Thyroid gland (tissue), 4 donors: ENCODE results near the gene WNT5B.

Experiments
- POLR2A ChIP-seq, 2 donors: fragments of 450-650 bp; IDR thresholded peaks; one replicate each; pipeline ENCODE4 v1.6.1; 2017; ENCODE audit warnings: antibody characterized with exemption in 2 of 2, mild to moderate bottlenecking in 2 of 2, moderate library complexity in 1 of 2
- TF ChIP-seq, protein P1 (sequence below), 6 experiments: fragments of 200-600 bp in 3 of 6; fragments of 450-650 bp in 3 of 6; sonication (generic) in 3 of 6; IDR thresholded peaks; one replicate each; pipeline ENCODE4 v1.5.1; 2016 to 2019; ENCODE audit warnings: antibody characterized with exemption in 6 of 6, mild to moderate bottlenecking in 2 of 6, inconsistent platforms in 1 of 6, moderate library complexity in 1 of 6

DNA sequence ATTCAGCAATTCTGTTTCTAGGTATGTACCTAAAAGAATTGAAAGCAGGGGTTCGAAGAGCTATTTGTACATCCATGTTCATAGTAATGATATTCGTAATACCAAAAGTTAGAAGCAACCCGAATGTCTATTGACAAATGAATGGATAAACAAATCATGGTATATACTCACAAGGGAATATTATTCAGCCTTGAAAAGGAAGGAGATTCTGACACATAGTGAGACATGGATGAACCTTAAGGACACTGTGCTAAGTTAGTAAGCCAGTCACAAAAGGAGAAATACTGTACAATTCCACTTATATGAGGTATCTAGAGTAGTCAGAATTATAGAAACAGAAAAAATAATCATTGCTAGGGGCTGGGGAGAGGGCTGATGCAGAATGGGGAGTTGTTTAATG lies 30.3 kb upstream of the WNT5B start:
- TF ChIP-seq, protein P1, sequence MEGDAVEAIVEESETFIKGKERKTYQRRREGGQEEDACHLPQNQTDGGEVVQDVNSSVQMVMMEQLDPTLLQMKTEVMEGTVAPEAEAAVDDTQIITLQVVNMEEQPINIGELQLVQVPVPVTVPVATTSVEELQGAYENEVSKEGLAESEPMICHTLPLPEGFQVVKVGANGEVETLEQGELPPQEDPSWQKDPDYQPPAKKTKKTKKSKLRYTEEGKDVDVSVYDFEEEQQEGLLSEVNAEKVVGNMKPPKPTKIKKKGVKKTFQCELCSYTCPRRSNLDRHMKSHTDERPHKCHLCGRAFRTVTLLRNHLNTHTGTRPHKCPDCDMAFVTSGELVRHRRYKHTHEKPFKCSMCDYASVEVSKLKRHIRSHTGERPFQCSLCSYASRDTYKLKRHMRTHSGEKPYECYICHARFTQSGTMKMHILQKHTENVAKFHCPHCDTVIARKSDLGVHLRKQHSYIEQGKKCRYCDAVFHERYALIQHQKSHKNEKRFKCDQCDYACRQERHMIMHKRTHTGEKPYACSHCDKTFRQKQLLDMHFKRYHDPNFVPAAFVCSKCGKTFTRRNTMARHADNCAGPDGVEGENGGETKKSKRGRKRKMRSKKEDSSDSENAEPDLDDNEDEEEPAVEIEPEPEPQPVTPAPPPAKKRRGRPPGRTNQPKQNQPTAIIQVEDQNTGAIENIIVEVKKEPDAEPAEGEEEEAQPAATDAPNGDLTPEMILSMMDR (IDR thresholded peaks at IDR 0.05), result no peak
- no peak for TF ChIP-seq POLR2A (IDR thresholded peaks at IDR 0.05)
